Measurements from ENCODE around the gene SAE1. TPM values are rescaled to one million over a fixed set of nuclear protein-coding genes. Genes with fewer than 3 reads are reported as not detected.

Gene SAE1
- total RNA-seq, 1 donor from 2014 or later, result 96.6 TPM

GRCh38 chr19:47188507-47189033, 57.9 kb downstream of the SAE1 start:
- peaks cover 29% of the 10 kb centered on the region for H3K4me1 Mint-ChIP-seq (ENCODE audit: unreplicated experiment)
- no peak for TF ChIP-seq CTCF (IDR thresholded peaks at IDR 0.05)
- H3K27me3 Mint-ChIP-seq (ENCODE audit: unreplicated experiment), result no peaks in the 10 kb centered on the region
- no peak overlapping the region for H3K27ac Mint-ChIP-seq (ENCODE audit: unreplicated experiment)
- H3K9me3 Mint-ChIP-seq (ENCODE audit: unreplicated experiment), result no peaks in the 10 kb centered on the region
- no peak for DNase-seq (ENCODE audit: extremely low spot score, unreplicated experiment)
- H3K36me3 Mint-ChIP-seq (ENCODE audit: unreplicated experiment), result peaks cover 13% of the 10 kb centered on the region
- H3K4me3 Mint-ChIP-seq (ENCODE audit: unreplicated experiment), result no peak overlapping the region

- H3K36me3 Mint-ChIP-seq (ENCODE audit: unreplicated experiment), result peaks cover 9% of the 10 kb centered on the region
- peak overlapping the region; percentile 71 for H3K27ac Mint-ChIP-seq (ENCODE audit: unreplicated experiment)
- TF ChIP-seq CTCF (IDR thresholded peaks at IDR 0.05), result no peak
- H3K4me3 Mint-ChIP-seq (ENCODE audit: unreplicated experiment), result no peak overlapping the region
- H3K27me3 Mint-ChIP-seq (ENCODE audit: unreplicated experiment), result no peaks in the 10 kb centered on the region
- peak; percentile 85 for DNase-seq (ENCODE audit: extremely low spot score, unreplicated experiment)
- peaks cover 29% of the 10 kb centered on the region for H3K4me1 Mint-ChIP-seq (ENCODE audit: unreplicated experiment)
- no peaks in the 10 kb centered on the region for H3K9me3 Mint-ChIP-seq (ENCODE audit: unreplicated experiment)
Observed at GRCh38 chr19:47190167-47190727, 59.6 kb downstream of the SAE1 start.

- no peak for DNase-seq (ENCODE audit: extremely low spot score, unreplicated experiment)
- Mint-ChIP-seq H3K9me3 (ENCODE audit: unreplicated experiment) (no peaks in the 10 kb centered on the region), H3K4me1 (ENCODE audit: unreplicated experiment) (peaks cover 11% of the 10 kb centered on the region), H3K27me3 (ENCODE audit: unreplicated experiment) (no peaks in the 10 kb centered on the region), H3K27ac (ENCODE audit: unreplicated experiment) (no peak overlapping the region), H3K36me3 (ENCODE audit: unreplicated experiment) (peaks cover 22% of the 10 kb centered on the region), H3K4me3 (ENCODE audit: unreplicated experiment) (no peak overlapping the region)
- TF ChIP-seq CTCF (IDR thresholded peaks at IDR 0.05), result no peak
Observed at GRCh38 chr19:47195434-47195833, 64.8 kb downstream of the SAE1 start.

GRCh38 chr19:47197141-47197540, 66.5 kb downstream of the SAE1 start:
- Mint-ChIP-seq H3K9me3 (ENCODE audit: unreplicated experiment) (no peaks in the 10 kb centered on the region), H3K4me1 (ENCODE audit: unreplicated experiment) (no peaks in the 10 kb centered on the region), H3K27me3 (ENCODE audit: unreplicated experiment) (no peaks in the 10 kb centered on the region), H3K36me3 (ENCODE audit: unreplicated experiment) (peaks cover 27% of the 10 kb centered on the region), H3K4me3 (ENCODE audit: unreplicated experiment) (no peak overlapping the region), H3K27ac (ENCODE audit: unreplicated experiment) (no peak overlapping the region)
- no peak for TF ChIP-seq CTCF (IDR thresholded peaks at IDR 0.05)
- no peak for DNase-seq (ENCODE audit: extremely low spot score, unreplicated experiment)

- no peak overlapping the region for H3K4me3 Mint-ChIP-seq (ENCODE audit: unreplicated experiment)
- H3K4me1 Mint-ChIP-seq (ENCODE audit: unreplicated experiment), result no peaks in the 10 kb centered on the region
- no peak overlapping the region for H3K27ac Mint-ChIP-seq (ENCODE audit: unreplicated experiment)
- peaks cover 25% of the 10 kb centered on the region for H3K36me3 Mint-ChIP-seq (ENCODE audit: unreplicated experiment)
- no peak for TF ChIP-seq CTCF (IDR thresholded peaks at IDR 0.05)
- no peak for DNase-seq (ENCODE audit: extremely low spot score, unreplicated experiment)
- H3K9me3 Mint-ChIP-seq (ENCODE audit: unreplicated experiment), result no peaks in the 10 kb centered on the region
- H3K27me3 Mint-ChIP-seq (ENCODE audit: unreplicated experiment), result no peaks in the 10 kb centered on the region
Observed at GRCh38 chr19:47200530-47200929, 69.9 kb downstream of the SAE1 start.
